ENCODE data around the gene C21orf58.

DNA sequence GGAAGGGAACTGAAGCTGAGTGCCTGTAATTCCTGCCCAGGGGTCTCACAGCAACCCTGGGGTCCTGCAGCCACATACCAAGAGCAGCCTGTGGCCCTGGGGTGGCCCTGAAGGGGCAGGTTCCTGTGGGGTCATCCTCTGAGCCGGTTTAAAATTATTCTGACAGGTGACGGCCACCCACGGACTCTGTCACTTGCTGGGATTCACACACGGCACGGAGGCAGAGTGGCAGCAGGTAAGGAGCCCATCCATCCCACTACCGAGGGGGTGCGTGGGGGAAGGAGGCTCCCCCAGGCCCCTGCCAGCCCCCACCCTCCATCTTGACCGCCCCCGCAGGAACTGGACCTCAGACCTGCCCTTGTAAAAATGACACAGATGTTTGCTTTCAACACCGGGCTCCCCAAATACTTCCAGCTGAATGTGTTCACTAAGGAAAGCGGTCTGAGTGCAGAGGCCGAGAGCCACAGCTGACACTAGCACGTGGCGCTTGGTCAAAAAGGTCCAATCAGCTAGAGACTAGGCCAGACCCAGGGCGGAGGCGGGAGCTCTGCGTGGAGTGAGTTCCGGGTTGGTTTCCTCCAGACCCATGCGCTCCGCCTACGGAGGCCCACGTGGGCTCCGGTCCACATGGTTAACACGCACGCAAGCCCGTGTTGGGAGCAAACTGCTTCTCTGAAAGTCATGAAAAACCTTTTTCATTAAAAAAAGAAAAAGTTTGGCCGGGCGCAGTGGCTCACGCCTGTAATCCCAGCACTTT is 27.5 kb downstream of the C21orf58 start:
- TF ChIP-seq, protein P1, sequence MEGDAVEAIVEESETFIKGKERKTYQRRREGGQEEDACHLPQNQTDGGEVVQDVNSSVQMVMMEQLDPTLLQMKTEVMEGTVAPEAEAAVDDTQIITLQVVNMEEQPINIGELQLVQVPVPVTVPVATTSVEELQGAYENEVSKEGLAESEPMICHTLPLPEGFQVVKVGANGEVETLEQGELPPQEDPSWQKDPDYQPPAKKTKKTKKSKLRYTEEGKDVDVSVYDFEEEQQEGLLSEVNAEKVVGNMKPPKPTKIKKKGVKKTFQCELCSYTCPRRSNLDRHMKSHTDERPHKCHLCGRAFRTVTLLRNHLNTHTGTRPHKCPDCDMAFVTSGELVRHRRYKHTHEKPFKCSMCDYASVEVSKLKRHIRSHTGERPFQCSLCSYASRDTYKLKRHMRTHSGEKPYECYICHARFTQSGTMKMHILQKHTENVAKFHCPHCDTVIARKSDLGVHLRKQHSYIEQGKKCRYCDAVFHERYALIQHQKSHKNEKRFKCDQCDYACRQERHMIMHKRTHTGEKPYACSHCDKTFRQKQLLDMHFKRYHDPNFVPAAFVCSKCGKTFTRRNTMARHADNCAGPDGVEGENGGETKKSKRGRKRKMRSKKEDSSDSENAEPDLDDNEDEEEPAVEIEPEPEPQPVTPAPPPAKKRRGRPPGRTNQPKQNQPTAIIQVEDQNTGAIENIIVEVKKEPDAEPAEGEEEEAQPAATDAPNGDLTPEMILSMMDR (conservative IDR thresholded peaks at IDR 0.05; ENCODE audit: low read length): no peak
- no peak for TF ChIP-seq EZH2phosphoT487 (IDR thresholded peaks at IDR 0.05; ENCODE audit: borderline replicate concordance, low read depth, low read length)

All from OCI-LY7 (cell line).